OCI-LY7 (cell line): ENCODE results near the gene PDGFD. TPM values are rescaled to one million over a fixed set of nuclear protein-coding genes. Genes with fewer than 3 reads are reported as not detected.

Experiments
- BruUV-seq: library from RNA; stranded (reverse); fragments of 400-500 nt; replicated peaks from 2 replicates; lab custom pipeline; 2021; lab: Mats Ljungman, UMichigan
- CTCF ChIA-PET: fragments of 300-600 bp; sonication (Branson Sonifier 250); formaldehyde crosslinking; loops from one replicate; lab custom pipeline; 2022; ENCODE audit warnings: antibody characterized with exemption; ENCODE audit not compliant: unreplicated experiment; lab: Charles Lee
- POLR2A ChIA-PET: fragments of 300-600 bp; sonication (Branson Sonifier 250); formaldehyde crosslinking; loops from one replicate; lab custom pipeline; 2022; ENCODE audit warnings: antibody characterized with exemption; lab: Charles Lee
- DNase-seq: peaks from one replicate; pipeline ENCODE4 v3.0.0-alpha.2; 2015; ENCODE audit warnings: low spot score
- H2AFZ ChIP-seq: fragments of 200-600 bp; sonication (generic), shearing (Covaris generic); 2 replicates; pipeline ENCODE4 v1.6.1; 2014; ENCODE audit warnings: mild to moderate bottlenecking, antibody characterized with exemption, low read length, moderate library complexity
- H3K27ac ChIP-seq: fragments of 200-600 bp; sonication (generic); 2 replicates; pipeline ENCODE4 v1.5.1; 2014; ENCODE audit warnings: mixed run types, low read depth, mild to moderate bottlenecking, moderate library complexity, low read length, inconsistent platforms; ENCODE audit not compliant: poor library complexity, severe bottlenecking
- H3K36me3 ChIP-seq: fragments of 200-600 bp; sonication (generic); 2 replicates; pipeline ENCODE4 v1.6.1; 2014; ENCODE audit warnings: mild to moderate bottlenecking, antibody characterized with exemption, low read length, moderate library complexity, mixed read lengths; ENCODE audit not compliant: insufficient read depth
- H3K4me1 ChIP-seq: fragments of 200-600 bp; sonication (generic); 2 replicates; pipeline ENCODE4 v1.5.1; 2014; ENCODE audit warnings: mild to moderate bottlenecking, low read length; ENCODE audit not compliant: insufficient read depth, poor library complexity, severe bottlenecking
- H3K4me2 ChIP-seq: fragments of 200-600 bp; sonication (generic); 2 replicates; pipeline ENCODE4 v1.6.1; 2014; ENCODE audit warnings: mild to moderate bottlenecking, low read length
- H3K4me3 ChIP-seq: fragments of 200-600 bp; sonication (generic); 2 replicates; pipeline ENCODE4 v1.5.1; 2014; ENCODE audit warnings: mild to moderate bottlenecking, low read depth, low read length; ENCODE audit not compliant: poor library complexity, severe bottlenecking
- H3K79me2 ChIP-seq: fragments of 200-600 bp; sonication (generic); 2 replicates; pipeline ENCODE4 v1.6.1; 2016; ENCODE audit warnings: low read depth, mild to moderate bottlenecking, low read length, moderate library complexity, mixed read lengths; ENCODE audit not compliant: insufficient read depth
- H3K9me2 ChIP-seq: fragments of 200-600 bp; sonication (generic); 2 replicates; pipeline ENCODE4 v1.6.1; 2016; ENCODE audit warnings: mild to moderate bottlenecking, low read length, mixed read lengths; ENCODE audit not compliant: insufficient read depth
- H3K9me3 ChIP-seq: fragments of 200-600 bp; sonication (generic); 2 replicates; pipeline ENCODE4 v1.6.1; 2014; ENCODE audit warnings: mild to moderate bottlenecking, mixed run types, low read length, mixed read lengths
- H4K20me1 ChIP-seq: fragments of 200-600 bp; sonication (generic); 2 replicates; pipeline ENCODE4 v1.6.1; 2014; ENCODE audit warnings: mild to moderate bottlenecking, antibody characterized with exemption, low read length, moderate library complexity, mixed read lengths; ENCODE audit not compliant: insufficient read depth
- CTCF ChIP-seq: fragments of 200-600 bp; sonication (generic); conservative IDR thresholded peaks from 2 replicates; pipeline ENCODE4 v1.5.1; 2014; ENCODE audit warnings: mild to moderate bottlenecking, antibody characterized with exemption, low read length, moderate library complexity, mixed read lengths
- EZH2phosphoT487 ChIP-seq: fragments of 200-600 bp; sonication (generic); IDR thresholded peaks from 2 replicates; pipeline ENCODE4 v1.6.1; 2018; ENCODE audit warnings: low read depth, borderline replicate concordance, mild to moderate bottlenecking, mixed run types, antibody characterized with exemption, low read length, moderate library complexity, mixed read lengths
- intact Hi-C: fragments of 100-400 bp; cut with micrococcal nuclease; formaldehyde crosslinking; loops from one replicate; pipeline ENCODE4 v1.10.0; 2022; ENCODE audit not compliant: unreplicated experiment
- total RNA-seq, 2 experiments: library from RNA; depleted of rRNA in 1 of 2; stranded (reverse); fragments of >200 nt in 1 of 2; shearing (Covaris generic) in 1 of 2; gene quantifications; 2 replicates each; pipeline ENCODE4 v1.2.3, GENCODE V29; 2014 to 2022

The PDGFD gene
- total RNA-seq, 2 experiments from 2014 or later, result 1.0 to 6.0 TPM

- Histone ChIP-seq H3K79me2 (no peaks in the 10 kb centered on the region), H3K36me3 (no peaks in the 10 kb centered on the region), H3K4me3 (no peak overlapping the region), H3K9me3 (no peaks in the 10 kb centered on the region), H3K9me2 (no peaks in the 10 kb centered on the region), H3K27ac (no peak overlapping the region), H2AFZ (no peak overlapping the region), H4K20me1 (no peaks in the 10 kb centered on the region), H3K4me1 (no peaks in the 10 kb centered on the region), H3K4me2 (no peak overlapping the region)
- ChIA-PET CTCF (no interaction called here), POLR2A (interaction anchor here (0.6 to 0.8 kb wide), 2 partner anchors 12 to 46 kb away, joined by 3 to 5 read pairs; no protein-coding TSS in a partner anchor)
- TF ChIP-seq EZH2phosphoT487, result no peak
- no peak for TF ChIP-seq CTCF
- DNase-seq, result no peak
- no TSS peak for BruUV-seq
- intact Hi-C loops, result no loop called here
Observed at GRCh38 chr11:103944251-103944940, 219.6 kb downstream of the PDGFD start.

GRCh38 chr11:103942646-103943045 lies 221.3 kb downstream of the PDGFD start:
- intact Hi-C loops, result no loop called here
- Histone ChIP-seq H3K79me2 (no peaks in the 10 kb centered on the region), H3K4me2 (no peak overlapping the region), H3K27ac (no peak overlapping the region), H3K9me3 (no peaks in the 10 kb centered on the region), H3K4me3 (no peak overlapping the region), H2AFZ (no peak overlapping the region), H4K20me1 (no peaks in the 10 kb centered on the region), H3K9me2 (no peaks in the 10 kb centered on the region), H3K36me3 (no peaks in the 10 kb centered on the region), H3K4me1 (no peaks in the 10 kb centered on the region)
- CTCF ChIA-PET, result no interaction called here
- DNase-seq, result no peak
- TF ChIP-seq CTCF, result no peak
- TF ChIP-seq EZH2phosphoT487, result no peak
- BruUV-seq, result no TSS peak
- POLR2A ChIA-PET, result no interaction called here

GRCh38 chr11:103940551-103940950 lies 223.4 kb downstream of the PDGFD start:
- Histone ChIP-seq H2AFZ (no peak overlapping the region), H3K9me3 (no peaks in the 10 kb centered on the region), H3K27ac (no peak overlapping the region), H3K36me3 (no peaks in the 10 kb centered on the region), H3K79me2 (no peaks in the 10 kb centered on the region), H3K4me2 (no peak overlapping the region), H3K4me1 (no peaks in the 10 kb centered on the region), H3K9me2 (no peaks in the 10 kb centered on the region), H3K4me3 (no peak overlapping the region), H4K20me1 (no peaks in the 10 kb centered on the region)
- no TSS peak for BruUV-seq
- ChIA-PET CTCF (no interaction called here), POLR2A (interaction anchor here (1.1 to 2.2 kb wide), 6 partner anchors 9 to 18 kb away, joined by 3 to 8 read pairs (median 6); no protein-coding TSS in a partner anchor)
- intact Hi-C loops, result no loop called here
- TF ChIP-seq CTCF (no peak), EZH2phosphoT487 (no peak)
- no peak for DNase-seq
